Raji (cell line): ENCODE data around the gene SPDYC.

Experiments
- POLR2A ChIP-seq: IDR thresholded peaks from 2 replicates; pipeline ENCODE4 v1.6.1; 2011; ENCODE audit warnings: low read depth, low read length, control low read depth; ENCODE audit not compliant: insufficient read depth

SPDYC gene

DNA sequence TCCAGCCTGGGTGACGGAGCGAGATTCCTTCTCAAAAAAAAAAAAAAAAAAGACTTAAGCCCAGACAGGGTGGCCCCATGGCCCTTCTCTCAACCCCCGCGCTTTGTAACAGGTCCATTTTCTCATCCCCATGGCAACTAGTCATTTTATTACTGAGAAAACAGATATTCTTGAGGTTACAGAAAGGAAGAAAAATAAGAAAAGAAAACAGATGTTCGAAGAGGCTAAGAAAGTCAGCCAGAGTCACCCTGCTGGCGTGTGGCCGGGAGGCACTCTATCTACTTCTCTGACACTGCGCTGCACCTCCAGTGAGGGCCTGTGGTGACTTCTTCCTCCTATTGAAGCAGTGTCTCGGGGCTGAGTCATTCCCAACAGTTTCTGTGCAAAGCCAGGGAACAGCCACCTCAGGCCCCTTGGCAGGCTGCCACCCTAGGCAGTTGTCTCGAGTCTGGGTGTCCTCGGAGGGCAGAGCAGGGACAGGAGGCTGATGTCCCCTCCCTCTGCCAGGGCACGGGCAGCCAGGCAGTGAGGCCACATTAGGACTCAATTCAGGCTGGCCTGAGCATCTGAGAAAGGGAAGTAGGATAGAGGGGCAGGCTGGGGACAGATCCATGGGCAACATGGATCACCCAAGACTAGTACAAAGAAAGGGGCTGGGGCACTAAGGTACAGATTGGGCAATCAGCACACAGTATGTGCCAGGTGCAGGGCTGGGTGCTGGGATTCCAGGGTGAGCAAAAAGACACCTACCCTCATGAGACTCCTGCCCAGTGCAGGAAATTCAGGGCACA, 19.3 kb upstream of the SPDYC start:
- TF ChIP-seq POLR2A, result no peak

DNA sequence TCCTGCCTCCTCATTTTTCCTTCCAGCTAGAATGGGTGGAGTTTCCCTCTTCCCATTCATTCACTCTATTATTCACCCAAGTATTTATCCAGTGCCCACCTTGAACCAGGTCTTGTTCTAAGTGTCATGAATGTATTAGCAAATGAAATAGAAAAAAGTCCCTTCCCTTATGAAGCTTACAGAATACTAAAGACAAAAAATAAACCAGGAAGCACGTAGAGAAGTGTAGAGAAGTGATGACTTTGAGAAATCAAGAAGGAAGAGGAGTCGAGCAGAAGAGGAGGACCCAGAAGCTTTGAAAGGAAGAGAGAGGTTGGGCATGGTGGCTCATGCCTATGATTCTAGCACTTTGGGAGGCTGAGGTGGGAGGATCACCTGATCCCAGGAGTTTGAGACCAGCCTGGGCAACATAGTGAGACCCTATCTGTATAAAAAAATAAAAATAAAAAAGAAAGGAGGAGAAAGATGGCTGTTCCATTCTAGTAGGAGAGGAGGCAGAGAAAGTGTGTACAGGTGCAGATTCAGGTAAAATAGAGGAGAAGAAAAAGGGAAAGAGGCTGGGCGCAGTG, 18.6 kb upstream of the SPDYC start:
- TF ChIP-seq POLR2A, result no peak

DNA sequence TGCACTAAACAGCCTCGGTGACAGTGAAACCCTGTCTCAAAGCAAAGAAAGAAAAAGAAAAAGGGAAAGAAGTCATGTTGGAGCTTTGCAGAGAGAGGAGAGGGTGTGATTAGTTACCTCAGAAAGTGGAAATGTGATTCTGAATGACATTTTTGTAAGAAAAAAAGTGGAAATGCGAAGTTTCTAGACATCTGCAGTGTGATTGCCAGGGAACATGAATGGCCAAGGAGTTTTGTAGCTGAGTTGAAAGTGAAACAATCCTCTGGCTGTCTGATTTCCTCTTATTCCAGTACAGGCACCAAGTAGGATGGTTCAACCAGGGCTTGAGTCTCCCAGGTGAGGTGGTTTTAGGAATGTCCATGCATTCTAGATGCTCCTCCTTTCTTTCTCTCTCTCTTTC, 17.9 kb upstream of the SPDYC start:
- no peak for TF ChIP-seq POLR2A

DNA sequence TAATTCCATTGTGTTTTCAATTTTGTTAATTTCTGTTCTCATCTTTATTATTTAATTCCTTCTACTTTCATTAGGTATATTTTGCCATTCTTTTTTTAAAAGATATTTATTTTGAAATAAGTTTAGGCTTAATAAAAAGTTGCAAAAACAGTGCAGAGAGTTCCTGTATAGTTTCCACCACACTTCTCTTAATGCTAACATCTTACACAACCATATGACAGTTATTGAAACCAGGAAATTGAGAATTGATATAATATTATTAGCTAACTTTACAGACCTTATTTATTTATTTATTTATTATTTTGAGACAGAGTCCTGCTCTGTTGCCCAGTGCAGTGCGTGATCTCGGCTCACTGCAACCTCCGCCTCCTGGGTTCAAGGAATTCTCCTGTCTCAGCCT, 13.8 kb upstream of the SPDYC start:
- no peak for TF ChIP-seq POLR2A

DNA sequence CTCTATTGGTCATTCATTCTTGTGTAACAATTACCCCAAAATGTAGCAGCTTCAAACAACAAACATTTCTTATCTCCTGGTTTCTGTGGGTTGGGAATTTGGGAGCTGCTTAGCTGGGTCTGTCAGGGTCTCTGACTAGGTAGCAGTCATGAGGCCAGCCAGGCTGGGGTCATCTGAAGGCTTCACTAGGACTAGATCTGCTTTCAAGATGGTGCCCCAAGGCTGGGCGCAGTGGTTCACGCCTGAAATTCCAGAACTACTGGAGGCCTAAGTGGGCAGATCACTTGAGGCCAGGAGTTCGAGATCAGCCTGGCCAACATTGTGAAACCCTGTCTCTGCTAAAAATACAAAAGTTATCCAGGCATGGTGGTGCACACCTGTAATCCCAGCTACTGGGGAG, 13.1 kb upstream of the SPDYC start:
- TF ChIP-seq POLR2A, result no peak

DNA sequence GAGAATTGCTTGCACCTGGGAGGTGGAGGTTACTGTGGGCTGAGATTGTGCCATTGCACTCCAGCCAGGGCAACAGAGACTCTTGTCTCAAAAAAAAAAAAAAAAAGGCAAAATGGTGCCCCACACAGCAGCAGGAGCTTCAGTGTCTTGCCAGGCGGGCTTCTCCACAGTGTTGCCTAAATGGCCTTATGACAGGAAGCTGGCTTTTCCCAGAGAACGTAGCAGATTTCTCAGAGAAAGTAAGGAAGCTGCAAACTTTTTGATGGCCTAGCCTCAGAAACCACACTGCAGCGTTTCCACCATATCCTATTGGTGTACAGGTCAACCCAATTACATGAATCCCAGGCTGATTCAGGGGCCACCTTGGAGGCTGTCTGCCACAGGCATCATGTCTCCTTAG, 12.7 kb upstream of the SPDYC start:
- TF ChIP-seq POLR2A, result no peak

DNA sequence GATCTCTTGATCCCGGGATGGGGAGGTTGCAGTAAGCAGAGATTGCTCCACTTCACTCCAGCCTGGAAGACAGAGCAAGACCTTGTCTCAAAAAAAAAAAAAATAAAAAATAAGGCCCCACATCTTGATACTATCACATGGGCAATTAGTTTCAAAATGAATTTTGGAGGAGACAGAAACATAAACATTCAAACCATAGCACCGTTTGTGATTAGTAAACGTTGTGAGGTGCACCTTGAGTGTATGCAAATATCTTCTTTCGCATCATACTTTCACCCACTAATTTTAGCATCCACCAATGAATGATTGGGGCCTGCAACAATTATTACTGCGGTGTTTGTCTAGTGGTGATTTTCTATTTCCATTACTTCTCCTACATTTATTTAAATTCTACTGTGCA, 11.0 kb upstream of the SPDYC start:
- no peak for TF ChIP-seq POLR2A

DNA sequence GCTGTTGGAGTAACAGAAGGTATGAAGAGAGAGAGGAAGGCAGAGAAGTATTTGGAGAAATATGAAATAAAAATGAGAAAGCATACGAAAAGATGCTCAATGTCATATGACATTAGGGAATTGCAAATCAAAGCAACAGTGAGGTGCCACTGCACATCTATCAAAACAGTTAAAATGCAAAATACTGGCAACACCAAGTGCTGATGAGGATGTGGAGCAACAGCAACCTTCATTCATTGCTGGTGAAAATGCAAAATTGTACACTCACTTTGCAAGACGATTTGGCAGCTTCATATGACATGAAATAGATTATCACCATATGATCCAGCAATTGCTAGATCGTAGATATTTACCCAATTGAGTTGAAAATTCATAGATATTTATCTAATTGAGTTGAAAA, 9.4 kb upstream of the SPDYC start:
- no peak for TF ChIP-seq POLR2A

DNA sequence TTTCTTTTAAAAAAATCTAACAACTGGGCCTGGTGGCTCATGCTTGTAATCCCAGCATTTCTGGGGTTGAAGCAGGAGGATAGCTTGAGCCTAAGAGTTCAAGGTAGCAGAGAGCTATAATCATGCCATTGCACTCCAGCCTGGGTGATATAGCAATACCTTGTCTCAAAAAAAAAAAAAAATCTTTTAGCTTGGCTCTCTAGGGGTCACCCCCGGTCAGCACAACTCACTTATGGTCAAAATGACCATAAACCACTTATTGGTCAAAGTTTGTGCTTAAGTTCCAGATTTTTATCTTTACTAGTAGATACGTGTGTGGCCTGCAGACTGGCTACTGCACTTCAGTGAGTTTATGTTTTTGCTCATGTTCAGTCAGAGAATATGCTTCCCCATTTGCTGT, 6.3 kb upstream of the SPDYC start:
- no peak for TF ChIP-seq POLR2A

DNA sequence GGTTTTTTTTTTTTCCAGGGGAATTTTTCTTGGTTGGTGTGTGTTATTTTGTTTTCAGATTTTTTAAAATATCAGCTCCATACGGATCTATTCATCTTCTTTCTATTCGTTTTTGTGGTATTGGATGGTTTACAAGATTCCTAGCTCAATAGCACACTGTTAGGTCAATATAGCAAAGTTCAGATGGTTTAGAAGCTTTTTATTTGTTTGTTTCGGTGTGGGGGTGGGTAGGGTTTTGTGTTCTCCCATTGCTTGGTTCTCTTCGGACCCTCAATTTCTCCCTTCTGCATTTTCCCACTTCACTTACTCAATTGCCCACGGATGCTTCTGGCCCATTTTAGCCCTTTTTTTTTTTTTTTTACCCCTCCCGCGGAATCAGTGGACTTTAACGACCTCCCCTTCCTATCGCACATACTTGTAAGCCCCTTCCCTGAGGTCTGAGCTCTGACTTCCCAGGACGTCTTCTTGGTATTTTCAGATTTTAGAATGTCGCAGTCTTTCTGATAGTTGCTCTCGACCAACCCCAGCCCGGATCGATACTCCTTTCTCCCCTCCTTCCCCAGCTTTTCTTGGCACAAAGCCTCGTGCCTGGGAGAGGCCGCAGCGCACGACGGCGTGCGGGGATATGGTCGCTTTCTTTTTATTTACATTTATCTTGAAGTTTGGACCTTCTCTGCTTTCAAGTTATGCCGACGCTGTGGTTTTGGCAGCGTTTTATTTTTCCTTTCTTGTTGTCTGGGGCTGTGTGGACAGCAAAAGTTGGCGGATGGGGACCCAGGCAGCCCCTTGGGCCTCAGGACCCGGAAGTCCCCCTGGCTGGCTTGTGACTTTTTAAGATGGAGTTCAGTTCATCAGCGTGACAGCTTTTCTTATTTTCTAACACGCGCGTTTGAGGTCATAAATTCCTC, 4.4 kb upstream of the SPDYC start:
- no peak for TF ChIP-seq POLR2A

DNA sequence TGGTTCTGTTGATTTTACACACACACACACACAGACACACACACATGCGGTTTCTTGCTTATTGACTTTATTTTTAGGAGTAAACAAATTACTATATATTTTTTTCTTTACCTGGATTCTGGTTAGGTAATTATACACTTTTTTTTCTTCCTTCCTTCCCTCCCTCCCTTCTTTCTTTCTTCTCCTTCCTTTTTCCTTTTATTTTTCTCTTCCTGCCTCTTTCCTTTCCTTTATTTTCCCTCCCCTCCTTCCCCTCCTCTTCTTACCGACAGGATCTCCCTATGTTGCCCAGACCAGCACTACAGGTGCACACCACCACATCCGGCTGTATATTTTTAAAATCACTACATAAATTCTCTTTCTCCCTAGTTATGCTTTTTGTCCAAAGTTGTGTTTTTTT, 3.1 kb upstream of the SPDYC start:
- TF ChIP-seq POLR2A, result no peak

DNA sequence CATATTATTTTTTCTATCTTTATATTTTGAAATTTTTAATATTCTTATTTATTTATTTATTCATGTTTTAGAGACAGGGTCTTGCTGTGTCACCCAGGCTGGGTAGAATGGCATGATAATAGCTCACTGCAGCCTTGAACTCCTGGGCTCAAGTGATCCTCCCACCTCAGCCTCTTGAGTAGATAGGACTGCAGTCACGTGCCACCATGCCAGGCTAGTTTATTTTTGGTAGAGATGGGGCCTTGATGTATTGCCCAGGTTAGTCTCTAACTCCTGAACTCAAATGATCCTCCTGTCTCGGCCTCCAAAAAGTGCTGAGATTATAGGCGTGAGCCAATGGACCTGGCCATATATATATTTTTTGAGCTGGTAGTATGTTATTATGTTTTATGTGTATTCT, 2.4 kb upstream of the SPDYC start:
- TF ChIP-seq POLR2A, result no peak

DNA sequence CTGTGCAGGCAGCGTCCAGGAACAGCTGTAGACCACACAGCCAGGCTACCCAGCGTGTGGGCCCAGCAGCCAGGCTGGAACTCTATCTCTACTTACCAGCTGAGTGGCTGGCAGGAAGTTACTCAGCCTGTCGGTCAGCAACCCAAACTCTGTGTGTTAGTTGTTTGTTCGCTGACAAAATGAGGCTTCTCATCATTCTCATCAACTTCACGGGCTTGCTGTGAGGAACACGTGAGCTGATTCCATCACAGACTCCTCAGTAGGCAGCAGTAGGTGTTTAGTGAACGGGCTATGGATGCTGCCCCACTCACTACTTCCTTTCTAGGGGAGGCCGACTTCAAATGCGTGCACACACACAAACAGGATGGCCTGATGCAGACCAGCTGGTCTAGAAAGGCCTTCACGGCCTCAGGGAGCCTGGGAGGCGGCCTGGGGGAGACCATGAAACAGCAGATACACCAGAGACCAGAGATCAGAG, 830 bp upstream of the SPDYC start:
- no peak for TF ChIP-seq POLR2A

DNA sequence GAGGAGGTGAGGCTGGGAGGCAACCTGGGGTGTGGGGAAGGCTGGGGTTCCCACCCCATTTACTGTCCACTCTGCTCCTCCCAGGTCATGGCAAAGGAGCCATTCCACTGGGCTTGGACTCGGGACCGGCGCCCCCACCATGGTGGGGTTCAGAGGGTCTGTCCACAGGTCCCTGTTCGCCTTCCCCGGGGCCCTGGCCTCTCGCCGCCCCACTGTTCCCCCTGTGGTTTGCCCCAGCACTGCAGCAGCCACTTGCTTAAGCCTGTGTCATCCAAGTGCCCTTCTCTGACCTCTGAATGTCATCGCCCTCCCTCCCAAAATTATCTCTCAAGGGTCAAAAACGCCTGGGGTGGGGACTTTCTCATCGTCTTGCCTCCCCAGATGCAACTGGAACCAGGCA, 2.6 kb downstream of the SPDYC start:
- TF ChIP-seq POLR2A, result no peak

DNA sequence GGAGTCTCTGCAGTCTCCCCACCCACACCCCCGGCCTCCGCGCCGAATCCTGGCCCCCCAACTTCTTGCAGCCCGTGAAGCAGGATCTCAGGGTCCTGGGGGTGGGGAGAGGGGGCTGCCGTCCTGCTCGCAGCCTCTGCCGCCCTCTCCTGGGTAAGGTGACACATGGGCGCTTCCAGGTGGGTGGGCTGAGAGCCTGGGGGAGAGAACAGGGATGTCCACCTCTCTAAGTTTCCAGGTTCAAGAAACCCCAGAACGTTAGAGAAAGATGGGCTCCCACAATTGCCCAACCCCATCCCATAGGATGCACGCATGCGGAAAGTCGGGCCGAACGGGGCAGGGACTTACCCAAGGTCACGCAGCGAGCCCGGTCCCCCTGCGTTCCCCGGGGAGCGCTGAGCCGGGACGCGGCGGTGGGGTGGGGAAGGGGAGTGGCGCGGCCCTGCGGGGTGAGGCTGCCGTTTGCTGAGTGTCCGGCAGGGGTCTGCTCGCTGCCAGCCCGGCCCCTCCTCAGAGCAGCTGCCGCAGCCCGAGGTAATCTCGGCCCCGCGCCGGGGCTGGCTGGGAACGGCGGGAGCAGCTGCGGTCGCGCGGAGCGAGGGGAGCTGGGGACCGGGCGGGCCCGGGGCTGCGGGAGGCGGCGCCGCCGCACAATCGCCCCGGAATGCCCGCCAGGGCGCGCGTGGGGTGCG, 11.0 kb downstream of the SPDYC start:
- peak; percentile 53 for TF ChIP-seq POLR2A
